ENCODE results near the gene RNF223.
"Not testable (repeated sequence)": the region's sequence is repeated elsewhere in the genome, so short reads cannot be mapped to it uniquely, and the experiment has no call there.

Gene RNF223

DNA sequence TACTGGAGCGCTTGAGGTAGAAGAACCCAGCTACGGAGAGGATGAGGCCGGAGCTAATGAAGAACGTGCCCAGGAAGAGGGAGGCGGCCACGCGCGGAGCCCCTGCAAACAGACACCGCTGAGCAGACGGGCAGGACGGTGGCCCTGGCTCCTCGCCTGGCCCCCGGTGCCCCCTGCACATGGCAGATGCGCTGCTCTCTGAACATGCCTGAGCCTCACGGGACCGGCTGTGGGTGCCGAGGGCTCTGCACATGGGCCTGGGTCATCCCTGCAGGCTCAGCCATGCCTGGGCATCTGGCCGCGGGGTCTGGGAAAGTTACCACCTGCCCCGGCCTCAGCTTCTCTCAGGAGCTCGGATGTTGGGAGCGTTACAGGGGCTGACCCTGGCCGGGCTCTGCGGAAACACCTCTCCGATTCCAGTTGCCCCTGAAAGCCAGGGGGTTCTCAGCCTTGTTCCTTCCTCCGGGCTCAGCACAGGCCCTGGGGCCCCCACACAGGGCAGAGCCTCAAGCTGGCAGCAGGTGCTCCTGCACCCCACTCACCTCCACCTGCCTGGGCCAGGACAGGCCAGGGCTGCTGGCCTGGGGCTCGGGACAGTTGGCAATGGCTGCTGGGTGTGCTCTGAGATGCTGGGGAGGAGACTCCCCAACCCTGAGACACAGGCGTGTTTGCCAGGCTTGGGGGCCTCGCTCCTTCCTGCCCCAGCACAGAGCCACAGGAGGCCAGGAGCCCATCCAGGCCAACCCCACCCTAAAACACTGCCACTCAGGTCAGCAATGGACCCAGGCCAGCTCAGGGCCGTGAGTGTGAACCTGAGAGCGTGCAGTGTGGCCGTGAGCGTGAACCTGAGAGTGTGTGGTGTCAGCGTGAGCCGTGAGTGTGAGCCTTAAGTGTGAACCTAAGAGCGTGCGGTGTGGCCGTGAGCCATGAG is 12.1 kb upstream of the RNF223 start:
- DNase-seq = no peak

DNA sequence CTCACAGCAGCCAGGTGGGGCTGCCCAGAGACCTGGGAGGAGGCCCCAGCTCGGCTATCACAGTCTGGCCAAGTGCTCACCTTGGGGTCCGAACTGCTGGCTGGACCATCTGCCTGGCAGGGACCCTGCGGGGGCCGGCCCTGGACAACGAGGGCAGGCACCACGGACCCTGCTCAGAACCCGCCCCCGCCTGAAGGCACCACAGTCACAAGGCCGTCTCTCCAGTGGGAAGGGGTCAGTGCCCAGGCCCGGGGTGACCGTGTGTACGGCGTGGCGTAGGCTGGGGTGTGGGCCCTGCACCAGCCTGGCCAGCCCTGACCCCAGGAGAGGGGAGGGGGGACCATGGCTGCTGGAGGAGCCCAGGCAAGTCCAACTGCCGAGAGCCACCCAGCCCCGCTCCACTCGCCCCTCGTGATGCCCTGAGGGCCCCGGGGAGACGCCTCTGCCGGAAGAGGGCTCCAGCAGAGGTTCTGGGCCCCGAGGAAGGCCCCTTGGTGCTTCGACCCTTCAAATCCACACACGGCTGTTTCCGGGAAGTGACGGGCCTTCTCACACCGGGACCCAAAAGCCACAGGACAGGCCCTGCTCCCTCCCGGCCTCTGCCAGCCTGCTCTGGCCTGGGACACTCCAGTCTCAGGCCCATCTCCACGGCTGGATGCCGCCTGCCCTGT is 11.2 kb upstream of the RNF223 start:
- DNase-seq = no peak

DNA sequence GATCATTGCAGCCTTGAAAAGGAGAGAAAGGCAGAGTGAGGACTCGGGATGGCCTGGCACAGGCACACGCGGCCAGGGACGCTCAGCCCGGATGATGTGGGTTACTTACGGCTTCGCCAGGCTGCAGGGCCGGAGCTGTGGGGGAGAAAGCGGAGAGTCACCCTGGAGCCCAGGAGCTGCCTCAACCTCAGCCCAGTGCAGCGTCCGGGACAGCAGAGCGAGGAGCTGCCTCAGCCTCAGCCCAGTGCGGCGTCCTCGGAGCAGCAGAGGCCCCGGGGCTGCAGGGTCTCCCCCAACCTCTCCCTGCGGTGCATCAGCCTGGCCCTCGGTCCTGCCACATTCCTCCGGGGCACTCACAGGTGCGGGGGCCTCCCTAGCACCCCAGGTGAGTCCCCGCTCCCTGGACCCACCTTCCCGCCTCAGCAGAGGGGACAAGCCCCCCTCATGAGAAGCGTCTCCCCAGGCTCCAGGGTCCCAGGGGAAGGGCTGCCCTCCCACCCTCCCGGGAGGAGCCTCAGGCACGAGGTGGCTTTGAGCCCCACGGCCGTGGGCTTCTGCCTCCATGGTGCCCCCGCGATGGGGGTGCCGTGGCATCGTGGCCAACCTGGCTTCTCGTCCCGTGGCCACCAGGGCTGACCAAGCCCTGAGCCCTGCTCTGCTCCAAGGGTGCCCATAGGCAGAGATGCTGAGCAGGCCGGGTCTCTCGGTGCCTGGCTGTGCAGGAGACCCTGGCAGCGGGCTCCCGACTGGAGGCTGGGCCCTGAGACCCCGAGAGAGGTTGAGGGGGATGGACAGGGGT is 10.5 kb upstream of the RNF223 start:
- DNase-seq = no peak

DNA sequence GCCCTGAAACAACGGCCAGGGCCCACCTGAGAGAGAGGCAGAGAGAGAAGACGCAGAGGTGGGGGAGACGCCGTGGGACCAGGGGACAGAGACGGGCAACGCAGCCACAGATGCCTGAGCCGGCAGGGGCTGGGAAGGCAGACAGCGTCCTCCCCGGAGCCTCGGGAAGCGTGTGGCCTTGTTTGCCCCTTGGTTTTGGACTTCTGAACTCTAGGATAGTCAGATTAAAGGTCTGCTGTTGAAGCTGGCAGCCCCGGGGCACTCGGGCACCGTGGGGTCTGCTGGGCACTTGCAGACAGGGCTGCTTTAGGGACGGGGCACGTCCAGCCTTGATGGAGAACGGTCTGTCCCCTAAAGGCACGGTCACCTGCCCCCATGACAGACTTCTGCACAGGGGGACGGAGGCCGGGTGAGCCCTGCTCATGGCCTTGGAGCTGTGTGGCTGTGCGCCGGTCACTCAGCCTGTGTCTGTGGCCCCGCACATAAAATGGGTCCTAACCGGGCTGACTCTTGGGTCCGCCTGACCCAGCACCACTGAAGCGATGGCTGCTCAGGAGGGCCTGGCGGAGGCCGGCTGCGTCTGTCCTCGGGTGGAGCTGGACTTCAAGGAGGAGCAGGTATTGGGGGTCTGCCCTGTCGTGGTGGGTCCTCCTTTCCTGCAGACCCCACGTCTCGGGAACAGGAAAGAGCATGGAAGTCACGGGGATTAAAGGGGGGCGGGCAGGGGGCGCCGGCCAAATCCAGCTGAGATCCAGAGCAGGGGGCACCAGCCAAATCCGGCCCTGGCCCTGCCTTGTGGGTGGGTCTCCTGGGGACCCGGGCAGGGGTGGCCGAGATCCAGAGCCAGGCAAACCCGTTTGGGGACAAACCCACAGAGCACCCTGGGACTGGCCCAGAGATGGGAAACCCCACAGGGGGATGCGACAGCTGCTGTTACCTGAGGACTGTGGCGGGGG is 9.6 kb upstream of the RNF223 start:
- no peak for DNase-seq

DNA sequence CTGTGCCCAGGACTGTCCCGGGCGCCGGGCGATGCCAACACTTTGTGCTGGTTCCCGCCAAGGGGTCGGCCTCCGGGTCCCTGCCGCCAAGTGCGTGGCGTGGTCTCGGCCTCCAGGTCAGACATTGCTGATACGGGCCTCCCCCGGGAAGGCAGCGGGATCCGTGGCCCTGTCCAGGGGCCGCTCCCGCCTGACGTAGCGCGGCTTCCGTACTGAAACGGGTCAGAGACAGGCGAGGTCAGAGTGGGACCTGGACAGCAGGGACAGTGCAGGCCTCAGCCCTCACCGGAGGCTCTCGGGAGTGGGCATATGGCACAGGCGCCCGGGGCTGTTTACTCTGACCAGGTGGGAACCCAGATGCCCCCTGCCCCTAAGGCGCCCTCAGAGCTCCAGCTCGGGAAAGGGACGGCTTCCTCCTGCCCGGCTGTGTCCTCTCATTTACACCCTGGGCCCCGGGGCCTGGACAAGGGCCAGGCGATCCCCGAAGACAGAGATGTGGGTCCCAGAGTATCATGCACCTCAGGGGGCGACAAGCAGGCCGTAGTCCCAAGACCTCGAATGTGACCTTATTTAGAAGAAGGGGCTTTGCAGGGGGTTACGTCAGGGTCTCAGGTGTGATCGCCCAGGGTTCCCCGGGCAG is 8.8 kb upstream of the RNF223 start:
- no peak for DNase-seq

DNA sequence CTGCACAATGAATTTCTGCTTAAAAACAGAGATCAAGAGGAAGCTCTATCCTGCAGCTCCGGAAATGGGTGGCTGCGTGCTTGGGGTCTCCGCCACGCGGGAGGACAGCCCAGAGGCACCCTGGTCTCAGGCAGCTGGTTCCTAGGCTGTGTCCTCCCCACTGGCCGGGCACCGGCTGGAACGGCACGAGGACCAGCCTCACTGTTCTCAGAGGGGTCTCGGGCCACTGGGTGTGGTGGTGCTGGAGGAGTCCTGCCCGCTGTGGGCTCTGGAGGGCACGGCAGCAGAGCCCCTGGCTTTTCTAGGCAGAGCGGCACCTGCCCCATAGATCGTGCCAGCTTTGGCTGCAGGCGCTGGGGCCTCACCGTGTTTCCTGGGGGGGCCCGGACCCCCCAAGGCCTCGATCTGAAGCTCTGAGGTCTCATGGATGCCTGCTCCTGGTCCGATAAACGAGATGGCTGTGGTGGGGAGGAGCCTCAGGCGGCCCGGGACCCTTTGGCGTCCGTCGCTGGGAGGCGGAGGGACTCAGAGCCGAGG is 8.2 kb upstream of the RNF223 start:
- no peak for DNase-seq

DNA sequence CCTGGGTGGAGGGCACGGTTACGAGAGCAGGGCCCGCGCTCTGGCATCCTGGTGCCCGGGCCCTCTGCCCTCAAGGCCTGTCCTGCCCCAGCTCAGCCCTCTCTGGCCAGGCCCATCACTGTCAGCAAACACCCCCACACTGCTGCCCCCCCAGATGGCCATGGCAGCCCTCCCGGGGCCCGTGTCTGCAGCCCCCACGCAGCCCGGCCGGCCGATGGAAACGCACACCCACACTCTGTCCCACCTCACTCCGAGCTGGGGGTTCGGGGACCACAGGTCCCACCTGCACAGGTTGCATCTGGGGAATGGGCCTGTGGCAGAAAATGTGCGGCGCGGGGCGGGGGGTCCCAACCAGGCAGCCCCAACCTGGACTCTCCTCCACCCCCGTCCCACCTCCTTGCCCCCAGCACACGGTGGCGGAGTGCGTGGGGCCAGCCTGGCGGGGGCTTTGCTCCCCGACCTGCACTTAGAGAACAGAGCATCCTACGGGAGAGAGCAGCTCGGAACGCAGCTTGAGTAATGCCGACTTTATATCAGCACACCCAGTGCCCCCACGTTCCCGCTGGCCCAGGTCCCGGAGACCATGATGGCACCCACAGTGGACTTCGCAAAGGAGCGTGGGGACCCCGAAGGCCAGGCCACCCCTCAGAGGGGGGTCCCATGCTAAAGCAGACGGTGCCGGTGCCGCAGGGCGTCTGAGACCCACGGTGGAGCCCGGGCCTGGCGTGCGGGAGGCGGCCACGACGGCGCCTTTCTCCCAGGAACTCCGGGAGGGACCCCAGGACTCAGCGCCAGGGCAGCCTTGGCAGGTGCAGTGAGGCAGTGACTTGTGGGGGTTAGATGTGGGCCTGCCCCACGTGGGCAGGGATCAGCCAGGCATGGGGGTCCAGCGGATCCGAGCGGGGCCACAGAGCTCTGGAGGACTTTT is 7.5 kb upstream of the RNF223 start:
- no peak for DNase-seq

DNA sequence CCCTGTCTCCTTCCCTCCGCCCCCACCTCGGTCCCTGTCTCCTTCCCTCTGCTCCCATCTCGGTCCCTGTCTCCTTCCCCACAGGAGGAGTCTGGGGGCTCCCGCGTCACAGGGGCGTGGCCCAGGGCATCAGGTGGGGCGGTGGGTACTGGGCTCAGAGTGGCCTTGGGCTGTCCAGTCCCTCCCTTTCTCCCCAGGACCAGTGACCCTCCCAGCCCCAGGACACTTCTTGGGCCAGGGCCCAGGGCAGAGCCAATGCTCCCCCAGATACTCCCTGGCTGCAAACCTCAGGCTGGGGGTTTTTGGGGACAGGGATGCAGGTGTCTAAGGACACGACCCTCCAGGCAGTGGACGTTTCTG is 6.8 kb upstream of the RNF223 start:
- DNase-seq = no peak

DNA sequence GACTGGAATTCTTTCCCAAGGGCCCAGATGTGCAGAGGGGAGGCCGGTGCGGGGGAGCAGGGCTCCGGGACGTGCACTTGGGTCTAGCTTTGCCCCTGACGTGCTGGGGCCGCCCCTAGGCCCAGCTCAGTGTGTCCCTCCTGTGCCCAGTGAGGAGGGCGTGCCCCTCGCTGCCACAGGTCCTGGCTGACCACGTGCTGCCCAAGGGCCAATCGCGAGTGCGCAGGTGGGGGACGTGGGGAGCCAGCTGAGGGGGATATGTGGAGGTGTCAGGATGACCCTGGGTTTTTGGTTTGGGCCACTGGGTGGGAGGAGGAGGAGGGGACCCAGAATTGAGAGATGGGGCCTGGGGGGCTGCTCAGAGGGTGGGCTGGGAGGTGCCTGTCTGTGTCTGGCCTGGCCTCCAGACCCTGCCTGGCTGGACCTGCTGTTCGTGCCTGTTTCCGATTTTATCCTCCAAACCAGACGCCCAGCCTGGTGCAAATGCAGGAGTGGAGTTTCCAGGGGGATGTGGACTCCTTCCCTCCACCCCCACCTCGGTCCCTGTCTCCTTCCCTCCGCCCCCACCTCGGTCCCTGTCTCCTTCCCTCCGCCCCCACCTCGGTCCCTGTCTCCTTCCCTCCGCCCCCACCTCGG is 6.1 kb upstream of the RNF223 start:
- no peak for DNase-seq

DNA sequence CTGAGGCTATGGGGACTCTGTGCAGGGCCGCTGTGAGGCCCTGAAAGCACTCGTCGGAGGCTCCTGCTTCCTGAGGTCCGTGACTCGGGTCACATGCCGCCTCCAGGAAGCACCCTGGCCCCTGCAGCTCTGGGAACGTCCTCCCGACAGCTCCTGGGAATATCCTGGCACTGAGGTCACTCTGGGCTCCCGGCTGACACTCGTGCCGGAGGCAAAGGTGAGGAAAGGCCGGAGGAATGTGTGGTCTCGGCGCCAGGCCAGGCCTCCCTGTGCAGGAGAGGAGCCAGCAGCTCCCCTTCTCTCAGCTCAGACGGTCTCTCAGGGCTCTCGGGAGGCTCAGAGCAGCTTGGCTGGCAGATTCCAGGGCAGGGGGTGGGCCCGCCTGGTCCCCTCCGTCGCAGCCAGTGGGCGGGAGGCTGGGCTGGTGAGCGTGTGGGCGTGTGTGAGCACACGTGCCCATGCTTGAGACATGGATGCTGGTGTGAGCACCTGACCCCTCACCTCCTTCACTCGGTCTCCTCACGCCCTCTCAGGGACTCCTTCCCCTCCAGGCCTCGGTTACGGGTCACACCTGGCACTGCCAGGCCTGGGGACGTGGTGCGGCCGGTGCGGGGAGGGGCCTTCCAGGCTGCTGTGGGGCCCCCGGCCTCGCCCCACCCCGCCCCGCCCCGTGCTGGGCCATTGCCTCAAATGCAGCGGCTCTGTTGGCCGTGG is 5.5 kb upstream of the RNF223 start:
- no peak for DNase-seq

DNA sequence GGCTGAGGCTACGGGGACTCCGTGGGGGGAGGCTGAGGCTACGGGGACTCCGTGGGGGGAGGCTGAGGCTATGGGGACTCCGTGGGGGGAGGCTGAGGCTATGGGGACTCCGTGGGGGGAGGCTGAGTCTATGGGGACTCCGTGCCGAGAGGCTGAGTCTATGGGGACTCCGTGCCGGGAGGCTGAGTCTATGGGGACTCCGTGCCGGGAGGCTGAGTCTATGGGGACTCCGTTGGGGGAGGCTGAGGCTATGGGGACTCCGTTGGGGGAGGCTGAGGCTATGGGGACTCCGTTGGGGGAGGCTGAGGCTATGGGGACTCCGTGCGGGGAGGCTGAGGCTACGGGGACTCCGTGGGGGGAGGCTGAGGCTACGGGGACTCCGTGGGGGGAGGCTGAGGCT is 3.3 kb upstream of the RNF223 start:
- DNase-seq = not testable (repeated sequence)

DNA sequence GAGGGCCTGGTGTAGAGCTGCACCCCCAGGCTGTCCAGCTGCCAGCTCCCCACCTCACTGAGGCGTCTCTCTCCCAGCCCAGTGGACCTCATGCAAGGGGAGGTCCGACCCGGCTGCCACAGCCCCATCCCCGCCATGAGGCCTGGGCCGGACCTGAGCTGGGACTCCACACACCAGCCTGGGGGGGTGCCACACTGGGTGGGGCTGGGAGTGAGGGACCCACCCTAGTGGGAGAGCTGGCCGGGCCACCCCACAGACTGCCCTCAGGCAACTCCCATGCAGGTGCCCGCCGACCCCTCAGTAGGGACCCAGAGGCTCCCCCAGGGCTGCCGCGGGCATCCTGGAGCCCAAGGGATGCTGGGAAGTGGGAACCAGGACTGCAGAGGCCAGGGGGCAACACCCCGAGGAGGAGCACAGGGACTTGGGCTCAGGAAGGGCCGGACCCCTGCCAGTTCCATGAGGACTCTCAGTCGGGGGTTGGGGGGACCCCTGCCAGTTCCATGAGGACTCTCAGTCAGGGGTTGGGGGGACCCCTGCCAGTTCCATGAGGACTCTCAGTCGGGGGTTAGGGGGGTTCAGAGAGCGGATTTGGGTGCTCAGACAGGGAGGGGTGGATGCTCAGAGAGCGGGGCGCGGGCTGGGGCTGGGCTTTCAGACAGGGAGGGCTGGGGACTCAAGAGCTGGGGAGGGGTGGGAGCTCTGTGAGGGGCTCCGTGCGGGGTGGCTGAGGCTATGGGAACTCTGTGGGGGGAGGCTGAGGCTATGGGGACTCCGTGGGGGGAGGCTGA is 1.2 kb upstream of the RNF223 start:
- no peak for DNase-seq

DNA sequence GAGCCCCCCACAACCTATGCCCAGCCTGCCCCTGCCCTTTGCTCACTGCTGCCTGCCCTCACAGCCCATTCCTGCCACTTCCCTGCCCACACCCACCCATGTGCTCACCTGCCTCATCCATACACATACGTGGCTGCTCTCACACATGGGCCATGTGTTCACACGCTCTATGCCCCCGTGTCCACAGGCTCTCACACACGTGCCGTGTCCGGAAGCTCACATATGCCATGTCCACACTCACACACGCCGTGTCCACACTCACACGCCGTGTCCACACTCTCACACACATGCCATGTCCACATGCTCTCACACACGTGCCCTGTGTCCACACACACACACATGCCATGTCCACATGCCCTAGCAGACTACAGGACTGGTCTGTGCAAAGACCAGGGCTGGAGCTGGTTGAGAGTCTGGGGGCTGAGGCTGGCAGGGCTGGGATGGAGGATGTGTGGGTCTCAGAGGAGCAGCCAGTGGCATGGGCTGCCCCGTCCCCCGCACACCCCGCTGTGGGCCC is 583 bp upstream of the RNF223 start:
- no peak for DNase-seq

DNA sequence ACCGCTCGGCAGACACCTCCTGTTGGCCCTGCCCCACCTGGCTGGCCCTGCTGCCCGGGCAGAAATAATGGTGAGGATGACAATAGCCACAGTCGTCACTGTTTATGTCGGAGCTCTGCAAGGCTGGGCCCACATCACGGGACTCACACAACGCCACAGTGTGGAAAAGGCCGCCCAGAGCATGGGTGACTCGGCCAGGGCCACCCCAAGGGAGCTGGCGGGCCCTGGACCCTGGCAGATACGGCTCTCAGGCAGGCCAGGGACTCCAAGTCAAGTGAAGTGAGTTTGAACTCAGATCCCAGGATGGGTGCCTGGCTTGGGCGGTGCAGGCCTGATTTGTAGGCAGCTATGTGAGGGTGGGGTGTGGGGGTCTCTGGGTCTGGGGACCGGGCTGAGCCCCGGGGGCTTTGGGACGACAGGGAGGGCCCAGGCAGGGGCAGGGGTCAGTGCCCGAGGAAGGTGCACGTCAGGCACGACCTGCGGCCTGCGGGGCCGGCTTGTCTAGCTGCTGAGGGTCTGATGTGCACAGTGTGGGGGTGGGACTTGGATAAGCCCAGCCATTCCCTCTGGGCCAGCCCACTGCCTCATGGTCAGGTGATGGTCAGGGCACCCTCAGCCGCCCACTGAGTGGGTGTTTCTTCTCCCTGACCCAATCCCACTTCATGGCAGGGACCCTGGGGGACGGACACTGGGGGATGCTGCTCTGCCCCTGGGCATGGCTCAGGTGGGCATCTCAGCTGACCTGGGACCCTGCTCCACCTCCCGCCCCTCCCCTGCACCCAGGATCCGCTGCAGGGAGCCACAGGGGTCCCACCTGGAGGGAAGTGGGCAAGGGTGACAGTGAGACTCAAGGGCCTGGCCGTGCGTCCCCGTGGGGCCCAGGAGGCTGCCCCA is 1.0 kb downstream of the RNF223 start:
- no peak for DNase-seq

DNA sequence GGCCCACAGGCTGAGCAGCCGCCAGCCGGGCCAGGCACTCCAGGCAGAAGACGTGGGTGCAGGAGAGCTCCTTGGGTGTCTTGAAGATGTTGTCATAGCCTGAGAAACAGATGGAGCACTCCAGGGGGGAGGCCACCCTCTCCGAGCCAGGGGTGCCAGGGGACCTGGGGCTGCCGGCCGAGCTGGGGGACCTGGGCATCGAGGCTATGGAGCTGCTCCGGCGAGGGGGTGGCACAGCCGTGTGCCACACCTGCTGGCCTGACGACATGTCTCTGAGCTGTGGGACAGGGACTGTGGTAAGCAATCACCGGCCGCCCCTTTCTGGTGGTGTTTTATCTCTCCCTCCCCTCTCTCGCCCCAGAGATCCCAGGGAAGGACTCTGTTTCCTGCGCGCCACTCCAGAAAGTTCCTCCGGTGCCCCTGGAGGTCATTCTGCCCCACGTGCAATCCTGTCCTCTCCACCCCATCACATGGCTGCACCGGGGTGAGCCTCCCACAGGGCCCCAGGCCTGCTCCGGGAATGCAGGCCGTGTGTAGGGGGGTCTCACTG is 1.7 kb downstream of the RNF223 start:
- no peak for DNase-seq

DNA sequence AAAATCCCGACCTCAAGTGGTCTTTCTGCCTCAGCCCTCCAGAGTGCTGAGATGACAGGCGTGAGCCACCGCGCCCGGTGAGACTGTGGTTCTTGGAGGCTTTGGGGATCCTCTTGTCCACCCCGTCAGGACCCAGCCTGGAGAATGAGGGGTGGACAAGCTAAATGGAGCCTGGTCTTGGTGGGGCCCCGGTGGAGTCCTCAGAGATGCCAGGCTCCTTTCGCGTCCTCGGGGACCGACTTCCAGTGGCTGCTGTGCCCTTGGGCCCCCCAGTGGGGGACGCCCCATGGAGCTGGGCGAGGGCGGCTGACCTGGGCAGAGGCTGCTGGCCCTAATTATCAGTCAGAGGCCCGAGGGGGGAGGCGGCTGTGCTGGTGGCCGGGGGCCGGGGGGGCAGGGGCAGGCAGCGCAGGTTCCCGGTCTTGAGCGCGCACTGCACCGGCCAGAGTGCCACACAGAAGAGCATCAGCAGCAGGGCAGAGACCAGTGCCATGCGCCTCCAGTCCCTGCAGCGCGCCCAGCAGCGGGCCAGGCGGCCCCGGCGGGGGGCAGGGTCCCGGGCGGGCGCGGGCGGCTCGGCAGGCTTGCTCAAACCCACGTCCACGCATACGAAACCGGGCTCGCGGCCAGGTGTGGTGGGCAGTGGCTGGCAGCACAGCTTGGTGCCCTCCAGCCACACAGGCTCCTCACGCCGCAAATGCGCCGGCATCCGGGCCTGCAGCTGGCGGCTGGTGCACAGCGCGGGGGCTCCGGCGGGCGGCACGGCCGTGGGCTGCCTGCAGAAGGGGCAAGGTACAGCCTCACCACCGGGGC is 2.4 kb downstream of the RNF223 start:
- DNase-seq = no peak

Measured in GF-D8 (cell line).